K562 (cell line): Measurements from ENCODE around the gene ZNF143. TPM values are rescaled to one million over a fixed set of nuclear protein-coding genes. Genes with fewer than 3 reads are reported as not detected.
A peak's percentile ranks its signal among the peaks of the same experiment; 100 is the strongest.

ENCODE experiments used
- ATAC-seq: fragments of 200-7000 bp; cut with Tn5 transposase; 3 replicates; pipeline ENCODE4 v1.9.1; 2020; ENCODE audit warnings: moderate library complexity
- BruUV-seq: library from RNA; stranded (reverse); fragments of 400-500 nt; replicated peaks from 2 replicates; lab custom pipeline; 2021; lab: Mats Ljungman, UMichigan
- CTCF ChIA-PET: fragments of 300-600 bp; formaldehyde crosslinking; extraction: SDS; loops from one replicate; lab custom pipeline; 2021; ENCODE audit warnings: low intra/inter-chr PET ratio; lab: Yijun Ruan, JAX
- POLR2A ChIA-PET: fragments of 300-600, 350-650 bp; sonication (Branson Sonifier 250); formaldehyde crosslinking; extraction: SDS; loops from one replicate; lab custom pipeline; 2021; ENCODE audit warnings: antibody characterized with exemption, inconsistent platforms; lab: Yijun Ruan, JAX
- DNase-seq, 4 experiments: peaks; one replicate each; pipeline versions ENCODE4 v3.0.0 to v3.0.0-alpha.2; 2011 to 2018; ENCODE audit warnings: low spot score in 3 of 4, mixed read lengths in 3 of 4; ENCODE audit errors: extremely low read depth in 1 of 4
- FAIRE-seq: peaks from 2 replicates; lab custom pipeline; 2011; peaks lifted over from hg19 to GRCh38; lab: Jason Lieb, UNC
- H2AFZ ChIP-seq: 2 replicates; pipeline ENCODE4 v1.6.0; 2011; ENCODE audit warnings: low read depth, low read length, control low read depth, inconsistent platforms
- H3K27ac ChIP-seq: fragments of 200-600 bp; 3 replicates; pipeline ENCODE4 v1.8.0; 2011; ENCODE audit warnings: low read depth, mild to moderate bottlenecking, control low read depth, inconsistent platforms, low read length, moderate library complexity, mixed read lengths; ENCODE audit errors: extremely low read depth
- H3K27me3 ChIP-seq, 2 experiments: fragments of 300-600 bp in 1 of 2; 2 replicates in 1 of 2; 3 replicates in 1 of 2; pipeline versions ENCODE4 v1.6.0 to v1.8.0; 2011; ENCODE audit warnings: inconsistent platforms in 2 of 2, low read length in 2 of 2, mild to moderate bottlenecking in 1 of 2, mixed read lengths in 1 of 2, moderate library complexity in 1 of 2; ENCODE audit not compliant: control insufficient read depth in 2 of 2, insufficient read depth in 2 of 2
- H3K36me3 ChIP-seq: fragments of 300-600 bp; 3 replicates; pipeline ENCODE4 v1.8.0; 2011; ENCODE audit warnings: mild to moderate bottlenecking, low read length, inconsistent platforms; ENCODE audit not compliant: control insufficient read depth, insufficient read depth
- H3K4me1 ChIP-seq, 2 experiments: fragments of 200-600 bp in 1 of 2; replicated peaks in 1 of 2; 2 replicates in 1 of 2; 3 replicates in 1 of 2; pipeline versions ENCODE4 v1.5.1 to v1.8.0; 2011; ENCODE audit warnings: inconsistent platforms in 2 of 2, low read length in 2 of 2, mild to moderate bottlenecking in 1 of 2, mixed read lengths in 1 of 2, moderate library complexity in 1 of 2; ENCODE audit not compliant: control insufficient read depth in 2 of 2, insufficient read depth in 2 of 2
- H3K4me2 ChIP-seq: 2 replicates; pipeline ENCODE4 v1.6.1; 2011; ENCODE audit warnings: low read length, control low read depth, inconsistent platforms, mixed read lengths; ENCODE audit not compliant: insufficient read depth
- H3K4me3 ChIP-seq: fragments of 200-600 bp; sonication (generic), shearing (Covaris generic); 2 replicates; pipeline ENCODE4 v1.5.1; 2016; ENCODE audit warnings: control low read depth, inconsistent platforms
- H3K79me2 ChIP-seq: fragments of 200-600 bp; 3 replicates; pipeline ENCODE4 v1.8.0; 2011; ENCODE audit warnings: low read length, inconsistent platforms; ENCODE audit not compliant: control insufficient read depth, insufficient read depth
- H3K9ac ChIP-seq, 2 experiments: 2 replicates each; pipeline versions ENCODE4 v1.6.0 to v1.6.1; 2011; ENCODE audit warnings: low read depth in 2 of 2, low read length in 2 of 2, control low read depth in 1 of 2, inconsistent platforms in 1 of 2, mild to moderate bottlenecking in 1 of 2, mixed read lengths in 1 of 2; ENCODE audit not compliant: insufficient read depth in 1 of 2
- H3K9me1 ChIP-seq: one replicate; pipeline ENCODE4 v1.6.0; 2011; ENCODE audit warnings: inconsistent platforms, mild to moderate bottlenecking, low read length, moderate library complexity; ENCODE audit not compliant: control insufficient read depth, insufficient read depth
- H3K9me3 ChIP-seq: replicated peaks from 2 replicates; pipeline ENCODE4 v1.5.1; 2011; ENCODE audit warnings: low read depth, low read length, inconsistent platforms; ENCODE audit not compliant: control insufficient read depth, insufficient read depth
- H4K20me1 ChIP-seq: replicated peaks from 2 replicates; pipeline ENCODE4 v1.6.1; 2011; ENCODE audit warnings: low read length, inconsistent platforms, mixed read lengths; ENCODE audit not compliant: control insufficient read depth, insufficient read depth
- SP1 ChIP-seq: sonication (generic); formaldehyde crosslinking; IDR thresholded peaks from 2 replicates; pipeline ENCODE4 v1.8.1; 2022; ENCODE audit warnings: mild to moderate bottlenecking, missing genetic modification reagents
- ZFX ChIP-seq: sonication (generic); formaldehyde crosslinking; IDR thresholded peaks from 2 replicates; pipeline ENCODE4 v1.8.0; 2022; ENCODE audit warnings: mild to moderate bottlenecking, missing genetic modification reagents, moderate library complexity
- ZNF584 ChIP-seq: fragments of 200-800 bp; sonication (Bioruptor generic); IDR thresholded peaks from 2 replicates; pipeline ENCODE4 v1.6.1; 2016; ENCODE audit warnings: low read depth, mild to moderate bottlenecking, missing genetic modification characterization, missing compliant biosample characterization
- WGBS: fragments of 100-300 bp; shearing (Covaris generic); methylation state at CpG from one replicate; pipeline ENCODE4 v1.1.6; 2016; ENCODE audit warnings: low coverage, mixed read lengths; ENCODE audit not compliant: insufficient coverage; ENCODE audit errors: missing lambda C conversion rate; 5-methylcytosine and 5-hydroxymethylcytosine counted together
- in situ Hi-C: fragments of 300-500 bp; cut with MboI; formaldehyde crosslinking; loops from 4 replicates; pipeline ENCODE4 v1.15.0; 2018; ENCODE audit warnings: inconsistent platforms, mixed read lengths
- intact Hi-C: fragments of 100-400 bp; cut with micrococcal nuclease; formaldehyde crosslinking; loops from 2 replicates; pipeline ENCODE4 v1.14.2; 2022
- polyA plus RNA-seq, 8 experiments: library from polyadenylated mRNA; depleted of rRNA in 4 of 8; stranded (reverse) in 5 of 8; unstranded in 3 of 8; fragments of >200 nt; fragmentation: Nextera tagmentation in 2 of 8; fragmentation: Illumina TruSeq in 1 of 8; extraction: Ambion mirVana in 2 of 8; extraction: Trizol in 1 of 8; gene quantifications; 2 replicates each; pipeline versions ENCODE4 v1.2.1 to v1.2.3, GENCODE V29; 2011 to 2014; ENCODE audit warnings: inconsistent platforms in 1 of 8, missing spikeins in 1 of 8
- total RNA-seq, 7 experiments: library from RNA; depleted of rRNA in 6 of 7; stranded (reverse); fragments of >200 nt in 6 of 7; fragmentation: Illumina TruSeq in 2 of 7; extraction: Trizol in 2 of 7; gene quantifications; 2 replicates each; pipeline versions ENCODE4 v1.2.1 to v1.2.3, GENCODE V29; 2011 to 2021; ENCODE audit warnings: low replicate concordance in 1 of 7

The ZNF143 gene
- total and polyA plus RNA-seq, 9 of the 15 experiments (the other 6 are each of a cell fraction or from before 2014, with no cell fraction given): 18.4 to 58.5 (median 27.1) TPM

GRCh38 chr11:9568161-9568853, 107.5 kb downstream of the ZNF143 start:
- DNase-seq (no peak), FAIRE-seq (no peak), ATAC-seq (no peak)
- H3K36me3 ChIP-seq: no peaks in the 10 kb centered on the region
- no peaks in the 10 kb centered on the region for H3K27me3 ChIP-seq
- no peaks in the 10 kb centered on the region for H3K9me1 ChIP-seq
- ChIA-PET POLR2A (interaction anchor here (0.6 to 1.7 kb wide), 3 partner anchors 33 to 45 kb away, joined by 3 to 4 read pairs (median 3); no protein-coding TSS in a partner anchor), CTCF (no interaction called here)
- no peaks in the 10 kb centered on the region for H3K79me2 ChIP-seq
- no TSS peak for BruUV-seq
- in situ Hi-C loops (no loop called here), intact Hi-C loops (no loop called here)
- 76% methylated on average over 8 of the region's 8 CpGs for WGBS
- no peaks in the 10 kb centered on the region for H4K20me1 ChIP-seq
- no peaks in the 10 kb centered on the region for H3K9me3 ChIP-seq
- no peak overlapping the region for H3K4me3 ChIP-seq
- H3K4me1 ChIP-seq: peaks cover 27 to 53% of the 10 kb centered on the region in 2 experiments
- TF ChIP-seq ZNF584: no peak
- peak; percentile 21; the same call in 1 of the 2 replicates for TF ChIP-seq SP1 (CRISPR knock-in tag)
- 0 out of 2 replicates have a peak, but pooled peaks have one; percentile 33 for TF ChIP-seq ZFX
- H3K27ac ChIP-seq: peak overlapping the region; percentile 46; the same call in 1 of the 3 replicates
- peak overlapping the region; percentile 46; the same call in 1 of the 2 replicates for H2AFZ ChIP-seq
- no peak overlapping the region for H3K4me2 ChIP-seq
- H3K9ac ChIP-seq: peak overlapping the region in 1 of 2 experiments; percentile 24; a peak in 1 of 4 replicates
